HTR-8/SVneo (cell line): ENCODE measurements around the gene NLGN2.

Source experiments
- DNase-seq: peaks from one replicate; pipeline ENCODE4 v3.0.0; 2011; ENCODE audit warnings: low spot score, mixed read lengths; ENCODE audit not compliant: insufficient read length
- FAIRE-seq: peaks from 2 replicates; lab custom pipeline; 2011; peaks lifted over from hg19 to GRCh38; lab: Jason Lieb, UNC

NLGN2 gene

DNA sequence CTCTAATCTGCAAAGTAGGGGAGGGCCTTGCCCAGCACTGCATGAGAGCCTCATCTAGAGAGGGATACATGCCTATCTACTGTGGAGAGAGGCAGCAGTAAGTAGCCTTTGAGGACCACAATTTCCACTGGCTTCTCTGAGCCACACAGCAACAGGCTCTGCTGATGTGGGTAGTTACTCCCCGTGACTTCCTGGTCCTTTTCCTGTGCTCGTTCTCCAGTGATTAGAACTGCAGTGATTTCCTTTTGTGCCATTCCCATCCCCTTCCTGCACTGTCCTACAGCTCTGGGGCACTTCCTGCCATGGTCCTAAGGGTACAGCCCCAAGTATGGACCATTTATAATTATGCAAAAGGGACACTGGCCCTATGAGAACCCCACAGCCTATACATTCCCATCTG lies 16.3 kb upstream of the NLGN2 start:
- FAIRE-seq (no peak), DNase-seq (no peak)

DNA sequence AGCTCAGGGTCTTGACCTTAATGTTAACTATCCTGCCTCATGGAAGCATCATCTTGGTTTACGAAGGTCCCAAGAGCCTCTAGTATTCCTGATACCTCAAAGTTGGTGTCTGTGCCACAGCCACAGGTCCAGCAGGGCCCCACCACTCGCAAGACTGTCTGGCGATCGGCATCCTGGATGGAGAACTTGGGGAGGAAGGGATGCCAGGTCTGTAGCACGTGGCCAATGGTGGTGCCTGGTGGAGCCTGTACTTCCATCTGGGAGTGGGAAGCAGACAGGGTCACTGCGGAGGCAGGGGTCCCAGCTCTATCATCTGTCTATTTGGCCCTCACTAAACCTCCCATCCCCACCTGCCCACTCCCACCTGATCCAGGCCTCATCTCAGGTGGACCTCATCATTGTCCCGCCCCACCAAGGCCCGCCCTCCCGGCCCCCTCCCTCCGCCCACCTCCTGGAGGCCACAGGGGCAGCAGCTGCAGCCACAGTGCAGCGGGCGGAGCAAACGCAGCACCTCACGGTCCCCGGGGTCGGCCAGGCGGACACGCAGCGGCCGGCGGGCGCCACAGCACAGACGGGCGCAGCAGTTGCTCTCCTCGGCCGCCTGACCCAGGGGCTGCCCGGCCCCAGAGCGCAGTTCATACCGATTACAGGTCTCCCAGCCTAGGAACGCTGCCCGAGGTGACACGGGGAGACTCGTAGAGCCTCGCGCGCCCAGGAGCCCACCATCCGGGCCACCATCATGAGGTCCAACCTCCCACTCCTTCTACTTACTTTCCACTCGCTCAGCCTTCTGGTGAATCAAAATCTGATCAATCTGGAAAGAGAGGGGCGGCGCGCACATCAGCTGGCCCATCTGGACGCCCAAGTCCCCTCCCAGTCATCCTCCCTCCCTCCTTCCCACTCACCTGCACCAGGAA lies 14.7 kb upstream of the NLGN2 start:
- no peak for FAIRE-seq
- DNase-seq, result no peak

DNA sequence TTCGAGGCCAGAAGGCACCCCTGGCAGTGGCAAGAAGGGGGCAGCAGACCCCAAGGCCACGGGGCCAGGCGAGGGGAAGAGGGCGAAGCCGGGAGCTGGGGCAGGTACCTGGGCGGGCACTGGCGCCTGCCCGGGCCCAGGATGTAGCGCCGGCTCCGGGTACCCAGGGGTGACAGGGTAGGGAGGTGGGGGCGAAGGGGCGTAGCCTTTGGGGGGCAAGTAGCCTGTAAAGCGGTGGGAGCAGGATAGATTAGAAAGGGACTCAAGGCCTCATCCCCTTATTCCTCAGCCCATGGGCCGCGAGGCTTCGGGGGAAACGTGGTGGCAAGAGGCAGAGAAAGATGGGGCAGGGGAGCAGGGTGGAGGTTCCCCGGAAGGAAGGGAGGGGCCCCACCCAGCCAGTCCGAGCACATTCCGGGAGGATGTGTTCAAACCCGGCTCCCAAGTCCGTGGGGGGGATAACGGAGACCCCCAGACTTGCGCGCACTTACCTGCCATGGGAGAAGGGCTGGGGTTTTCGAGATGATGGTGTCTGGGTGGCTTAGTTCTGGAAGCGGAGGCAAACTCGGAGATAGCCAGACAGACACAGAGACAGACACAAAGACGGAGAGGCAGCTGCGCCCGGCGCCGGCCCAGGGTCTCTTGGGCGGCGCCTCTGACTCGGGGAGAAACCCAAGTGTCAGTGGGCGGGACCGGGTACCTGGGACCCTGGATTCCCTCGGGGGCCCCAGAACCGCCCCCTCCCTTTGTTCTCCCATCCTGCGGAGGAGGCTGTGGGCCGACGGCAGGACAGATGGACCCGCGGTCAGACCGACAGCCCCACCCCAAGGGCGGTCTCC lies 13.8 kb upstream of the NLGN2 start:
- peak; percentile 41 for DNase-seq
- peak; percentile 73 for FAIRE-seq

- DNase-seq, result peak; percentile 93
- FAIRE-seq, result peak; percentile 95
These were observed 13.0 kb upstream of the NLGN2 start, which contains the start of gene PLSCR3 for GRCh38 chr17:7394452-7395191. TSS of gene PLSCR3 (minus strand) at chr17:7394525. CDS start at chr17:7394110, 415 bp downstream.

- FAIRE-seq (no peak), DNase-seq (no peak)
These were observed 11.5 kb upstream of the NLGN2 start for GRCh38 chr17:7396147-7396546.

GRCh38 chr17:7398612-7399011 lies 9.0 kb upstream of the NLGN2 start:
- no peak for DNase-seq
- no peak for FAIRE-seq

GRCh38 chr17:7403043-7403726 lies 4.5 kb upstream of the NLGN2 start:
- DNase-seq, result no peak
- FAIRE-seq, result peak; percentile 9

- DNase-seq (peak; percentile 85), FAIRE-seq (no peak)
These were observed 4.0 kb upstream of the NLGN2 start for GRCh38 chr17:7403727-7403976.

DNA sequence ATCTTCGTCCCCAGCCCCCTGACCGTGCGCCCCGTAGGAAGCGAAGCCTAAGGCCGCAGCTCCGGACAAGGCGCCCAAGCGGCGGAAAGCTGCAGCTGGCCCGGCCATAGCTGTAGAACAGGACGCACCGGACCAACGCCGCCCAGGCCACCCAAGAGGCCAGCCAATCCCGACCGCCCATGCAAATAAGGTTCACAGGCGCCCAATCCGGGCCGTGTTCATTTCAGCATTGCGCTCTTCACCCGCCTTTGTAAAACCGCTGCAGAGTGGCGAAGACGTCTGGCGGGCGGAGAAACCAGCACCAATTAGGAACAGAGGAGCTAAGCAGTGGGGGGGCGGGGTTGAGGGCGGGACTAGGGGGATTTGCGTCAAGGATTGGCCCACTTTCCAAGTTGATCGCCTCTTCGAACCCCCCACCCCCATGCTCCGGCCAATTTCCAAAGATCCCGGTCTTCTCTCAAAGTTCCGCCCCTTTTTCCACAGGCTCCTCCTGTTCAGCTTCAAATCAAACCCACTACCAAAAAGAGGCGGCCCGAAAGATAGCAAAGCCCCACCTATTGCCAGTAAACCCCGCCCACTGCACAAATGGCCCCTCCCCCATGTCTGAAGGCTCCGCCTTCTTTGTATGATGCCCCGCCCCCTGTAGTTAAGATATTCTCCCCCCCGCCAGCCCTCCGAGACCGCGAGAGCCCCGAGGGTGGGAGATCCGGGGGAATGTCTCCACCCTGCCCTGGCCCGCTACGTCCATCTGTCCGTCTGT lies 3.5 kb upstream of the NLGN2 start, which contains the start of gene TMEM256:
TSS of gene TMEM256 (minus strand) at position 121 of the 760 bp plus-strand sequence. CDS start at position 108, 13 bp downstream.
- DNase-seq, result peak; percentile 99
- FAIRE-seq, result peak; percentile 98

- DNase-seq, result peak; percentile 81
- no peak for FAIRE-seq
These were observed 2.8 kb upstream of the NLGN2 start for GRCh38 chr17:7404737-7405349.

DNA sequence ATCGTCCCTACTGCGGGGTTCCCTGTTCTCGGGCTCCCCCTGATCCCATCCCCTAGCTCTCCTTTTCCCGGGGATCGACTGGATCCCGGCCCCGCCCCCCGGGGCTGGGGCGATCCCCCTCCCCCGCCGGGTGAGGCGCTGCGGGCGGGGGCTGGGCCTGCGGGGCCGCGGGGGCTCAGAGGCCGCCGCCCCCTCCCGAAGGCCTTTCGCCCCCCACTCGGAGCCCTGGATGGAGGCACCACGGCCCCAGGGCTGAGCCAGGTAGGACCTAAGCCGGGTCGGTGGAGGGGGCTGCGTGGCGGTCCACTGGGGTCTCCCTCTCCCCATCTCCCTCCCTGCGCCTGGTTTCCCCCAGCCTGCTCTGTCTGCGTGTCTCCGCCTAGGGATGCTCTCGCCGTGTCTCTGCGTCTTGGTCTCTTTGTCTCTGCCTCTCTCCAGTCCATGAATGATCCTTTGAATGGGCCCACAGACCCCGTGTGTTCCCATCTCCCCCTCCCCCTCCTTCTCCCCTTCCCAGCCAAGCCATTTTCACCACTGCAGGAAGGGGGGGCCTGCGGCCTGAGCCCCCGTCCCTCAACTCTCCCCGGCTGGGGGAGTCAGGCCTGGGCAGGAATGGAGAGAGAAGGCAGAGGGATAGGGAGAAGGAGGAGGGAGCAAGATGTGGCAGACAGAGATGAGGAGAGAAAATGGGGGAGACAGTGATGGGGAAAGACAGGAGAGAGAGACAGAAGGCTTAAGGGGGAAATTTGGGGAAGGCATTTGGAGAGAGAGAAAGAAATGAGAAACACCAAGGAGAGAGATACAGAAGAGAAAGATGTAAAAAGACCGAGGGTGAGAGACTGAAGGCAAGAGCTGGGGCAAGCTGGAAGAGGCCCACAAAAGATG lies 2.1 kb upstream of the NLGN2 start:
- FAIRE-seq (no peak), DNase-seq (no peak)

GRCh38 chr17:7406235-7406825 lies 1.3 kb upstream of the NLGN2 start:
- DNase-seq, result no peak
- no peak for FAIRE-seq

- DNase-seq, result no peak
- FAIRE-seq, result no peak
These were observed 563 bp upstream of the NLGN2 start for GRCh38 chr17:7407082-7407481.

GRCh38 chr17:7408252-7408727 lies 645 bp downstream of the NLGN2 start:
- DNase-seq, result no peak
- FAIRE-seq, result no peak

GRCh38 chr17:7408863-7409262 lies 1.2 kb downstream of the NLGN2 start:
- no peak for FAIRE-seq
- no peak for DNase-seq

- no peak for DNase-seq
- FAIRE-seq, result no peak
These were observed 2.1 kb downstream of the NLGN2 start for GRCh38 chr17:7409716-7410115.
